GM12891 (cell line): Measurements from ENCODE around the gene RAPGEFL1.
"Not testable (repeated sequence)": the region's sequence is repeated elsewhere in the genome, so short reads cannot be mapped to it uniquely, and the experiment has no call there.

Source experiments
- DNase-seq: peaks from one replicate; pipeline ENCODE4 v3.0.0; 2011; ENCODE audit warnings: low spot score; ENCODE audit not compliant: insufficient read length
- FAIRE-seq: peaks from 2 replicates; lab custom pipeline; 2011; peaks lifted over from hg19 to GRCh38; lab: Jason Lieb, UNC
- PAX5 ChIP-seq: IDR thresholded peaks from 2 replicates; pipeline ENCODE4 v1.6.1; 2011; ENCODE audit warnings: low read length, moderate library complexity, mild to moderate bottlenecking; ENCODE audit not compliant: insufficient read depth, severe bottlenecking
- POLR2A ChIP-seq: IDR thresholded peaks from 2 replicates; pipeline ENCODE4 v1.6.1; 2011; ENCODE audit warnings: low read depth, low read length, control low read depth
- POLR2AphosphoS5 ChIP-seq: IDR thresholded peaks from 2 replicates; pipeline ENCODE4 v1.6.1; 2011; ENCODE audit warnings: low read depth, low read length, control low read depth
- POU2F2 ChIP-seq: IDR thresholded peaks from 2 replicates; pipeline ENCODE4 v1.6.1; 2011; ENCODE audit warnings: low read depth, mild to moderate bottlenecking, control low read depth, low read length, moderate library complexity
- SPI1 ChIP-seq: IDR thresholded peaks from 2 replicates; pipeline ENCODE4 v1.6.1; 2011; ENCODE audit warnings: low read depth, low read length, control low read depth
- TAF1 ChIP-seq: IDR thresholded peaks from 2 replicates; pipeline ENCODE4 v1.6.1; 2011; ENCODE audit warnings: low read depth, low read length, control low read depth

RAPGEFL1 gene

GRCh38 chr17:40182606-40183005 lies 5.3 kb downstream of the RAPGEFL1 start:
- no peak for DNase-seq
- TF ChIP-seq SPI1, result no peak
- FAIRE-seq, result no peak

- DNase-seq (no peak), FAIRE-seq (no peak)
- TF ChIP-seq SPI1 (no peak), PAX5 (no peak), POLR2AphosphoS5 (no peak), POLR2A (no peak), TAF1 (no peak), POU2F2 (no peak)
Observed at GRCh38 chr17:40187238-40187637, 10.0 kb downstream of the RAPGEFL1 start.

- DNase-seq (no peak), FAIRE-seq (no peak)
- TF ChIP-seq PAX5 (no peak), POU2F2 (no peak), POLR2AphosphoS5 (no peak), POLR2A (no peak), TAF1 (no peak), SPI1 (no peak)
Observed at GRCh38 chr17:40188694-40189093, 11.4 kb downstream of the RAPGEFL1 start.

GRCh38 chr17:40190197-40191021 lies 13.1 kb downstream of the RAPGEFL1 start:
- FAIRE-seq (peak; percentile 84), DNase-seq (no peak)
- TF ChIP-seq TAF1 (no peak), SPI1 (no peak), POLR2A (no peak), POLR2AphosphoS5 (no peak), POU2F2 (no peak)

- TF ChIP-seq POU2F2 (0 out of 2 replicates have a peak, but pooled peaks have one; percentile 42), POLR2A (no peak)
- peak; percentile 96 for FAIRE-seq
- peak; percentile 77 for DNase-seq
Observed at GRCh38 chr17:40191237-40192208, 14.3 kb downstream of the RAPGEFL1 start.

GRCh38 chr17:40192961-40193360 lies 15.7 kb downstream of the RAPGEFL1 start:
- TF ChIP-seq POLR2AphosphoS5 (no peak), POLR2A (no peak), POU2F2 (no peak), PAX5 (no peak), SPI1 (no peak), TAF1 (no peak)
- FAIRE-seq, result no peak
- no peak for DNase-seq

- TF ChIP-seq PAX5 (no peak), POLR2A (no peak), SPI1 (no peak), TAF1 (no peak), POLR2AphosphoS5 (no peak), POU2F2 (no peak)
- no peak for FAIRE-seq
- DNase-seq, result no peak
Observed at GRCh38 chr17:40194821-40195220, 17.6 kb downstream of the RAPGEFL1 start.

GRCh38 chr17:40197550-40197949 lies 20.3 kb downstream of the RAPGEFL1 start:
- DNase-seq, result no peak
- FAIRE-seq, result no peak
- no peak for TF ChIP-seq POLR2AphosphoS5
- no peak for TF ChIP-seq POLR2A
- no peak for TF ChIP-seq TAF1

GRCh38 chr17:40197965-40198456 lies 20.7 kb downstream of the RAPGEFL1 start:
- DNase-seq, FAIRE-seq: not testable (repeated sequence)

GRCh38 chr17:40198576-40198975 lies 21.3 kb downstream of the RAPGEFL1 start:
- FAIRE-seq (no peak), DNase-seq (no peak)
- TF ChIP-seq POLR2A (no peak), POU2F2 (no peak), POLR2AphosphoS5 (no peak)
